Measurements from ENCODE around the gene MACO1.

Gene MACO1

DNA sequence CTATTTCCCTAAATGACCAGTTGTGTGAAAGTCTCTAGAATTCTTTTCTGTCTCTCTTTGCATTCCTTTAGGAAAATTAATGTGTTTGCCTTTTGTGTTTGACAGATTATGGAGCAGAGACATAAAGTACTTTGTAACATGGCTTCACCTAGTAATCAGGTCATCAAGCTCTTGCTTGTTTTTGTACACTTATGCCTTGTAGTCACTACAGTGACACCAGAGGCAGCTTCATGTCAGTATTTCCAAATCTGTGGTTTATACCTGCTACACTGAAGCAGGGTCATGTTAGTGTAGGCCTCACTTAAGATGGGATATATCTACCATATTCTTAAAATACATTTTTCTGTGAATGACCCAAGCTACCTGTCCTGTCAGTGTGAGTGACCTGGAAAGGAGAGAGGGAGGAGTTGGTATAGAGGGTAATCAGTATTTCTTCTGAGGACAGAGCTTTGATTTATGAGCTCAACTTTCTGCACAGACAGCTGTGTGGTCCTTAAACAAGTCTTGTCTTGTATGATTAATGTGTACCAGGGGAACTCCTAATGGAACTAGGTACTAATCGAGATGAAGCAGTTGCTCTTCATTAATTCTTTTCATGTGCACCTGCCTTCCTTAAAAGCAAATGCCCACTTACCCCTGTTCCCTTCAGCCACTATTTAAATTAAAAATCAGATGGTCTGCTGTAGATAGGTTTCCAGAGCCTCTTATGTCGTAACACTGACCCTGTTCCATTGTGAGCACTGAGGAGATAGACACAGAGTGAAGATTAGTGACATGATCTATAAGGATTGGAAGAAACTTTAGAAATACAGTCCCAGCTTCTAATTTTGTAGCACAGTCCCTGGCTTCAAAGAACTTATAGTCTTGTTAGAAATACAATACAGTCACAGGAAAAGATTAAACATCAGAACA, 45.7 kb downstream of the MACO1 start:
- FAIRE-seq = no peak
- no peak for DNase-seq (ENCODE audit: insufficient read length)

DNA sequence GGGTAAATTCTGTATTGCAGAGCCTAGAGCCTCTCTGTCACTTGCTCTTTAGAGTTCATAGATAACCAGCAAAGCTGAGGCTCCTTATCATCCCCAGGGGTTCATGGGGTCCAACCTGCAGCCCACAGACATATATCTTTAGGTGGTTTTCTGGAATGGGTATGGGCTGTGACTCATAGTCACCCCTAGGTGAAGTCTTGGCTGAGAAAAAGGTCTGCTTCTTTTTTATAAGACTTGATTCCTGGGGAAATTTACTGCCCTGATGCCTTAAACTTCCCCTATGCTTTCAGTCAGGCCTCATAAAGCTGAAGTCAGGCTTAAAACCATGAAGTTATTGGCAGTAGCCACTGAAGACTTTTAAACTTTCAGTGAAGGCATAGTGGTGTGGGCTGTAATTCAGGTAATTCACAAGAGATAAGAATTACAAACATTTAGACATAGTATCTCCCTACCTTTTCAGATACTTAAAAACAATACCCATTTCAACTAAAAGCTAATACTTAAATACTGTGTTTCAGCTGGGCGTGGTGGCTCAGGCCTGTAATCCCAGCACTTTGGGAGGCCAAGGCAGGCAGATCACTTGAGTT, 46.8 kb downstream of the MACO1 start:
- DNase-seq (ENCODE audit: insufficient read length) = no peak
- FAIRE-seq = no peak
- TF ChIP-seq TAF1 (IDR thresholded peaks at IDR 0.05; ENCODE audit: borderline replicate concordance, low read depth, low read length) (no peak), POLR2AphosphoS5 (IDR thresholded peaks at IDR 0.05; ENCODE audit: low read depth, low read length) (no peak), POLR2A (IDR thresholded peaks at IDR 0.05; ENCODE audit: low read depth, low read length) (no peak)

More for the DNA sequence above, 45.7 kb downstream of the MACO1 start:
- TF ChIP-seq TAF1 (IDR thresholded peaks at IDR 0.05; ENCODE audit: borderline replicate concordance, low read depth, low read length) = no peak

GRCh38 chr1:25478633-25479032, 47.9 kb downstream of the MACO1 start:
- no peak for FAIRE-seq
- no peak for DNase-seq (ENCODE audit: insufficient read length)
- TF ChIP-seq POLR2AphosphoS5 (IDR thresholded peaks at IDR 0.05; ENCODE audit: low read depth, low read length) (no peak), TAF1 (IDR thresholded peaks at IDR 0.05; ENCODE audit: borderline replicate concordance, low read depth, low read length) (no peak), POLR2A (IDR thresholded peaks at IDR 0.05; ENCODE audit: low read depth, low read length) (no peak)

DNA sequence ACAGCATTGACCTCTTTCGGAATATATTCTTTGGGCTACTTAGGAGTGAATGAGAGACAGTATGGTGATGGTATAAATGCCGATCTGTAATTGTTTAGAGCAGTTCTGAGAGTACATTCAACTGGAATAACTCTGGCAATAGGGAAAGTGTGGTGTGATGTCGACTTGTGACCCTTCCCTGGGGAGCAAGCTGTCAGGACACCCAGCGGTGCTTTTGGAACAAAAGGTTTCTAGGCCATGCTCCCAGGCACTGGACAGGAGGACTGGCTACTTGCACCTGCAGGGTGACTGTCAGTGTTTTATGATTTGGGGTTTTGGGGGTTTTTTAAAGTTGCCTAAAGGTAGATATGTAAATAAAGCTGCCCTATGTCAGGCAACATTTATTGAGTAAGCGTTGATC, 50.9 kb downstream of the MACO1 start:
- TF ChIP-seq TAF1 (IDR thresholded peaks at IDR 0.05; ENCODE audit: borderline replicate concordance, low read depth, low read length) = no peak
- no peak for TF ChIP-seq POLR2AphosphoS5 (IDR thresholded peaks at IDR 0.05; ENCODE audit: low read depth, low read length)
- TF ChIP-seq POLR2A (IDR thresholded peaks at IDR 0.05; ENCODE audit: low read depth, low read length) = no peak
- FAIRE-seq (no peak), DNase-seq (ENCODE audit: insufficient read length) (no peak)

DNA sequence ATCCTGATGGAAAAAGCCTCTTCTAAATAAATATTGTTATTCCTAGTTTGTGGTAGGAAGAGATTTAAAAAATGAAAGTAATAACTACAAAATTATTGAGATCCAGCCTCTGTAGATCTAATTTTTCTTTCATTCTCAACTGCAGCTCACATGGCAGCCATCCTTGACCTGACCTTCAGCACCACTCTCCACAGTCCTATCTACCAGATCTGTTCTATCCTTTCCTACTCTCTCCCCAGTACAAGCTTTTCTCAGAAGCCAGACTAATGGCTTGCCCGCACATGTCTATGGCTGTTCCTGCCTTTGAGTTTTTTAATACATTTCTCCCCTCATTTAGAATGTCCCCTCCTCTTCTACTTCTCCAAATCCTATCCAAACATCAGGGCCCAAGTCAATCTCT, 51.5 kb downstream of the MACO1 start:
- DNase-seq (ENCODE audit: insufficient read length) (no peak), FAIRE-seq (no peak)
- no peak for TF ChIP-seq POLR2A (IDR thresholded peaks at IDR 0.05; ENCODE audit: low read depth, low read length)
- TF ChIP-seq POLR2AphosphoS5 (IDR thresholded peaks at IDR 0.05; ENCODE audit: low read depth, low read length) = no peak
- no peak for TF ChIP-seq TAF1 (IDR thresholded peaks at IDR 0.05; ENCODE audit: borderline replicate concordance, low read depth, low read length)

DNA sequence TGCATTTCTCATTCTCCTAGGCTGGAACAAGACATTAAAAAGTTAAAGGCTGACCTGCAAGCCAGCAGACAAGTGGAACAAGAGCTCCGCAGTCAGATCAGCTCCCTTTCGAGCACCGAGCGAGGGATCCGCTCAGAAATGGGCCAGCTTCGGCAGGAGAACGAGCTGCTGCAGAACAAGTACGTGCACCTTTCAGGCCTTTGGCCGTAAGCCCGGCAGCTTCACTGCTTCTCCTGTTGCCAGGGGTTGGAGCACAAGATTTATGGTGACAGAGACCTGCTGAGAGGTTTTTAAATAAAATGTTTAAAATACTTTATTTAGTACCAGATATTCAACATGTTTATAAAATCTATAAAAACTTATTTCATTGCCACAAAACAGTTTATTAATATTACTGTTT, 53.4 kb downstream of the MACO1 start:
- no peak for FAIRE-seq
- TF ChIP-seq TAF1 (IDR thresholded peaks at IDR 0.05; ENCODE audit: borderline replicate concordance, low read depth, low read length) = no peak

GRCh38 chr1:25484533-25484932, 53.8 kb downstream of the MACO1 start:
- DNase-seq (ENCODE audit: insufficient read length) = no peak
- TF ChIP-seq TAF1 (IDR thresholded peaks at IDR 0.05; ENCODE audit: borderline replicate concordance, low read depth, low read length) = no peak
- TF ChIP-seq POLR2A (IDR thresholded peaks at IDR 0.05; ENCODE audit: low read depth, low read length) = no peak
- no peak for TF ChIP-seq POLR2AphosphoS5 (IDR thresholded peaks at IDR 0.05; ENCODE audit: low read depth, low read length)
- FAIRE-seq = no peak

More for the DNA sequence above, 53.4 kb downstream of the MACO1 start:
- no peak for DNase-seq (ENCODE audit: insufficient read length)

- DNase-seq (ENCODE audit: insufficient read length) = no peak
- no peak for FAIRE-seq
- TF ChIP-seq POLR2AphosphoS5 (IDR thresholded peaks at IDR 0.05; ENCODE audit: low read depth, low read length) (no peak), POLR2A (IDR thresholded peaks at IDR 0.05; ENCODE audit: low read depth, low read length) (no peak), TAF1 (IDR thresholded peaks at IDR 0.05; ENCODE audit: borderline replicate concordance, low read depth, low read length) (no peak)
Measured at GRCh38 chr1:25485536-25486411, 55.1 kb downstream of the MACO1 start.

DNA sequence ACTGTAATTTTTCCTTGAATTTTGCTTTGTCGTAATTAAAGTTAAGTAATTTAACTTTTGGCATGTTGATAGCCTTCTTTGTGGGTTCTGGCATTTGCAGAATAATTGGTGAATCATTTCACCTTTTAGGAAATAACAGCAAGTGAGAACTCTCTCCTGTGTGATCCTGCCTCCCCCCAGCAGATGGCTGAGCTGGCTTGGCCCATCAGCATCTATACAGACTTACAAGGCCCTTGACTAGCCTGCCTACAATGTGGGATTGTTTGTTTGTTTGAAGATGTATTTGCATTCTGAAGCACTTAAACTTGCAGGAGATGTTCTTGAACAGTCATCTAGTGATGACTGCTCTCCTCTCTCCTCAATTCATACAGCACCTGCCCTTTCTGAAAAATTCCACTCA, 55.9 kb downstream of the MACO1 start:
- FAIRE-seq (no peak), DNase-seq (ENCODE audit: insufficient read length) (no peak)
- TF ChIP-seq POLR2AphosphoS5 (IDR thresholded peaks at IDR 0.05; ENCODE audit: low read depth, low read length) (no peak), POLR2A (IDR thresholded peaks at IDR 0.05; ENCODE audit: low read depth, low read length) (no peak), TAF1 (IDR thresholded peaks at IDR 0.05; ENCODE audit: borderline replicate concordance, low read depth, low read length) (no peak)

DNA sequence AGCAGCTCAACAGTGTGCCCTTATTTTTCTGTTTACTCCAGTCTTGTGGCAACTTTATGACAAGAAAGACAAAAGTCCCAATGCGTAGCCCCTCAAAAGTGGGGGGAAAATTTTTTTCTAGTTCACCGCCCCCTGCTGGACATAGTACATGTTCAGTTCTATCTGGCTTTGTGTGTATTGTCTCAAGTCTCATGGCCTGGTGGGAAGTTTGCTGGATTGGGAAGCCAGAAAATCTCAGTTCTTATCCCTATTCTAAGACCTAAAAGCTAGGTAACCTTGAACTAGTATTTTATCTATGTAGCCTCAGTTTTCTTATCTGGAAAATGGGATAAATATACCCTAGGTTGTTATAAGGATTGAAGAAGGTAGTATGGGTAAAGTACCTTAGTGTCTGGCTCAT, 56.9 kb downstream of the MACO1 start:
- DNase-seq (ENCODE audit: insufficient read length) (no peak), FAIRE-seq (peak; percentile 50)

GRCh38 chr1:25492323-25492722, 61.6 kb downstream of the MACO1 start:
- no peak for DNase-seq (ENCODE audit: insufficient read length)
- no peak for FAIRE-seq
- no peak for TF ChIP-seq POLR2AphosphoS5 (IDR thresholded peaks at IDR 0.05; ENCODE audit: low read depth, low read length)
- no peak for TF ChIP-seq TAF1 (IDR thresholded peaks at IDR 0.05; ENCODE audit: borderline replicate concordance, low read depth, low read length)
- no peak for TF ChIP-seq POLR2A (IDR thresholded peaks at IDR 0.05; ENCODE audit: low read depth, low read length)

More for the DNA sequence above, 56.9 kb downstream of the MACO1 start:
- TF ChIP-seq TAF1 (IDR thresholded peaks at IDR 0.05; ENCODE audit: borderline replicate concordance, low read depth, low read length) (no peak), POLR2AphosphoS5 (IDR thresholded peaks at IDR 0.05; ENCODE audit: low read depth, low read length) (no peak), POLR2A (IDR thresholded peaks at IDR 0.05; ENCODE audit: low read depth, low read length) (no peak)

Data from GM12892 (cell line).